Left kidney (tissue), 2 donors: ENCODE measurements around the gene SMARCC1. TPM values are rescaled to one million over a fixed set of nuclear protein-coding genes. Genes with fewer than 3 reads are reported as not detected.

Source experiments
- DNase-seq: peaks from one replicate; pipeline ENCODE4 v3.0.0-alpha.2; 2013
- polyA plus RNA-seq: library from polyadenylated mRNA; unstranded; fragments of 120-200 nt; gene quantifications from one replicate; pipeline ENCODE4 v1.2.1, GENCODE V29; 2013; ENCODE audit not compliant: insufficient read length

The SMARCC1 gene
- polyA plus RNA-seq, 1 donor = 139 TPM

GRCh38 chr3:47635536-47635935 is 146.2 kb downstream of the SMARCC1 start:
- DNase-seq = no peak

GRCh38 chr3:47634996-47635395 is 146.7 kb downstream of the SMARCC1 start:
- no peak for DNase-seq

GRCh38 chr3:47630810-47631209 is 150.9 kb downstream of the SMARCC1 start:
- no peak for DNase-seq

- no peak for DNase-seq
Measured at GRCh38 chr3:47629770-47630169, 151.9 kb downstream of the SMARCC1 start.

- DNase-seq = no peak
Measured at GRCh38 chr3:47628426-47628825, 153.3 kb downstream of the SMARCC1 start.

GRCh38 chr3:47622671-47623461 is 158.8 kb downstream of the SMARCC1 start:
- no peak for DNase-seq

- no peak for DNase-seq
Measured at GRCh38 chr3:47617086-47618010, 164.3 kb downstream of the SMARCC1 start.

GRCh38 chr3:47614788-47615187 is 166.9 kb downstream of the SMARCC1 start:
- no peak for DNase-seq

GRCh38 chr3:47613722-47614121 is 168.0 kb downstream of the SMARCC1 start:
- DNase-seq = no peak

- no peak for DNase-seq
Measured at GRCh38 chr3:47612879-47613278, 168.8 kb downstream of the SMARCC1 start.

GRCh38 chr3:47612178-47612577 is 169.5 kb downstream of the SMARCC1 start:
- DNase-seq = no peak

GRCh38 chr3:47611576-47611975 is 170.1 kb downstream of the SMARCC1 start:
- no peak for DNase-seq

GRCh38 chr3:47610583-47610982 is 171.1 kb downstream of the SMARCC1 start:
- no peak for DNase-seq

GRCh38 chr3:47607335-47607734 is 174.4 kb downstream of the SMARCC1 start:
- DNase-seq = no peak

GRCh38 chr3:47606165-47606564 is 175.5 kb downstream of the SMARCC1 start:
- no peak for DNase-seq

- DNase-seq = no peak
Measured at GRCh38 chr3:47605652-47606051, 176.0 kb downstream of the SMARCC1 start.

GRCh38 chr3:47604145-47604544 is 177.5 kb downstream of the SMARCC1 start:
- DNase-seq = no peak

- no peak for DNase-seq
Measured at GRCh38 chr3:47603332-47603731, 178.4 kb downstream of the SMARCC1 start.

- no peak for DNase-seq
Measured at GRCh38 chr3:47601281-47601680, 180.4 kb downstream of the SMARCC1 start.

GRCh38 chr3:47594792-47595191 is 186.9 kb downstream of the SMARCC1 start:
- no peak for DNase-seq

GRCh38 chr3:47592066-47592795 is 189.5 kb downstream of the SMARCC1 start:
- no peak for DNase-seq

- DNase-seq = no peak
Measured at GRCh38 chr3:47590216-47590615, 191.5 kb downstream of the SMARCC1 start.
